AG08396 (cell line): ENCODE results near the gene NPRL2.
"Not testable (repeated sequence)": the region's sequence is repeated elsewhere in the genome, so short reads cannot be mapped to it uniquely, and the experiment has no call there.

Experiments used
- DNase-seq: peaks from one replicate; pipeline ENCODE4 v3.0.0; 2012; ENCODE audit warnings: low spot score, mixed read lengths

NPRL2 gene

GRCh38 chr3:50327129-50327528, 23.4 kb downstream of the NPRL2 start:
- no peak for DNase-seq

- no peak for DNase-seq
Measured at GRCh38 chr3:50326182-50326541, 24.4 kb downstream of the NPRL2 start.

- DNase-seq = no peak
Measured at GRCh38 chr3:50325497-50326181, 24.9 kb downstream of the NPRL2 start.

- no peak for DNase-seq
Measured at GRCh38 chr3:50325113-50325480, 25.5 kb downstream of the NPRL2 start.

GRCh38 chr3:50324351-50325112, 26.0 kb downstream of the NPRL2 start:
- peak; percentile 84 for DNase-seq

- no peak for DNase-seq
Measured at GRCh38 chr3:50323614-50324199, 26.9 kb downstream of the NPRL2 start.

- no peak for DNase-seq
Measured at GRCh38 chr3:50323092-50323600, 27.4 kb downstream of the NPRL2 start.

GRCh38 chr3:50322386-50323091, 28.0 kb downstream of the NPRL2 start, which contains the start of gene HYAL2:
TSS of gene HYAL2 (minus strand) at chr3:50322745. CDS start at chr3:50320489, 2,256 bp downstream.
- no peak for DNase-seq

GRCh38 chr3:50322115-50322385, 28.5 kb downstream of the NPRL2 start:
- DNase-seq = no peak

GRCh38 chr3:50321336-50322114, 29.1 kb downstream of the NPRL2 start:
- peak; percentile 95 for DNase-seq

GRCh38 chr3:50320853-50321335, 29.7 kb downstream of the NPRL2 start:
- DNase-seq = peak; percentile 88

GRCh38 chr3:50319894-50320625, 30.5 kb downstream of the NPRL2 start:
- no peak for DNase-seq

- DNase-seq = no peak
Measured at GRCh38 chr3:50319181-50319893, 31.2 kb downstream of the NPRL2 start.

GRCh38 chr3:50318615-50319014, 32.0 kb downstream of the NPRL2 start:
- no peak for DNase-seq

- no peak for DNase-seq
Measured at GRCh38 chr3:50318163-50318562, 32.4 kb downstream of the NPRL2 start.

- no peak for DNase-seq
Measured at GRCh38 chr3:50317300-50317699, 33.3 kb downstream of the NPRL2 start.

- no peak for DNase-seq
Measured at GRCh38 chr3:50316657-50317242, 33.8 kb downstream of the NPRL2 start.

- no peak for DNase-seq
Measured at GRCh38 chr3:50314816-50315215, 35.8 kb downstream of the NPRL2 start.

GRCh38 chr3:50314342-50314741, 36.2 kb downstream of the NPRL2 start:
- DNase-seq = no peak

GRCh38 chr3:50312041-50312440, 38.5 kb downstream of the NPRL2 start:
- not testable (repeated sequence) for DNase-seq
